SJSA1 (cell line): ENCODE data around the gene PIP4K2C. TPM values are rescaled to one million over a fixed set of nuclear protein-coding genes. Genes with fewer than 3 reads are reported as not detected.

Source experiments
- DNase-seq, 2 experiments: peaks; one replicate each; pipeline ENCODE4 v3.0.0-alpha.2; 2015 to 2020; ENCODE audit warnings: low spot score in 2 of 2, low read depth in 1 of 2
- H3K27ac ChIP-seq: fragments of 250-450 bp; sonication (Bioruptor Pico); 2 replicates; pipeline ENCODE4 v1.5.1; 2020; ENCODE audit warnings: mild to moderate bottlenecking, moderate library complexity
- H3K27me3 ChIP-seq: fragments of 250-450 bp; sonication (Bioruptor Pico); replicated peaks from 2 replicates; pipeline ENCODE4 v1.5.1; 2020; ENCODE audit warnings: mild to moderate bottlenecking, moderate library complexity
- H3K36me3 ChIP-seq: fragments of 250-450 bp; sonication (Bioruptor Pico); 2 replicates; pipeline ENCODE4 v1.5.1; 2020; ENCODE audit warnings: mild to moderate bottlenecking
- H3K4me1 ChIP-seq: fragments of 250-450 bp; sonication (Bioruptor Pico); replicated peaks from 2 replicates; pipeline ENCODE4 v1.6.1; 2021; ENCODE audit warnings: mild to moderate bottlenecking
- H3K4me3 ChIP-seq: fragments of 250-450 bp; sonication (Bioruptor Pico); 2 replicates; pipeline ENCODE4 v1.5.1; 2020; ENCODE audit warnings: mild to moderate bottlenecking
- H3K9me3 ChIP-seq: fragments of 250-450 bp; sonication (Bioruptor Pico); replicated peaks from 2 replicates; pipeline ENCODE4 v1.5.1; 2020; ENCODE audit warnings: mild to moderate bottlenecking
- total RNA-seq: library from RNA; depleted of rRNA; stranded (reverse); fragments of >200 nt; shearing (Covaris generic); gene quantifications from 2 replicates; pipeline ENCODE4 v1.2.3, GENCODE V29; 2014

Gene PIP4K2C
- total RNA-seq, 1 experiment from 2014 or later, result 654 TPM

GRCh38 chr12:57603324-57603723, 12.3 kb downstream of the PIP4K2C start:
- Histone ChIP-seq H3K9me3 (0 out of 2 replicates have a peak, but pooled peaks cover 4% of the 10 kb centered on the region), H3K4me1 (peaks cover 23% of the 10 kb centered on the region), H3K27me3 (no peaks in the 10 kb centered on the region), H3K27ac (no peak overlapping the region), H3K4me3 (no peak overlapping the region), H3K36me3 (peaks cover 82% of the 10 kb centered on the region)
- peak; percentile 77 to 83 for DNase-seq

GRCh38 chr12:57603815-57604453, 12.9 kb downstream of the PIP4K2C start:
- peaks cover 23% of the 10 kb centered on the region for H3K4me1 ChIP-seq
- peak overlapping the region; percentile 53 for H3K4me3 ChIP-seq
- H3K36me3 ChIP-seq, result peaks cover 83% of the 10 kb centered on the region
- DNase-seq, result peak in 1 of 2 experiments; percentile 80
- H3K9me3 ChIP-seq, result 0 out of 2 replicates have a peak, but pooled peaks cover 4% of the 10 kb centered on the region
- H3K27me3 ChIP-seq, result no peaks in the 10 kb centered on the region
- peak overlapping the region; percentile 69 for H3K27ac ChIP-seq

- H3K36me3 ChIP-seq, result peaks cover 82% of the 10 kb centered on the region
- no peaks in the 10 kb centered on the region for H3K27me3 ChIP-seq
- 0 out of 2 replicates have a peak, but pooled peaks cover 4% of the 10 kb centered on the region for H3K9me3 ChIP-seq
- peak within 1 kb of the TSS; percentile 69 for H3K27ac ChIP-seq
- peak within 1 kb of the TSS; percentile 53 for H3K4me3 ChIP-seq
- peaks cover 23% of the 10 kb centered on the region for H3K4me1 ChIP-seq
- DNase-seq, result no peak
These were observed 13.5 kb downstream of the PIP4K2C start, which contains the start of gene DTX3 for GRCh38 chr12:57604454-57604991. Gene DTX3 (plus strand): TSS chr12:57604824. CDS start chr12:57606518, 1,694 bp downstream.

- no peak for DNase-seq
- H3K9me3 ChIP-seq, result 0 out of 2 replicates have a peak, but pooled peaks cover 4% of the 10 kb centered on the region
- H3K4me1 ChIP-seq, result peaks cover 23% of the 10 kb centered on the region
- no peaks in the 10 kb centered on the region for H3K27me3 ChIP-seq
- H3K27ac ChIP-seq, result peak overlapping the region; percentile 69
- H3K4me3 ChIP-seq, result peak overlapping the region; percentile 53
- H3K36me3 ChIP-seq, result peaks cover 75% of the 10 kb centered on the region
These were observed 14.2 kb downstream of the PIP4K2C start for GRCh38 chr12:57604992-57605810.

DNA sequence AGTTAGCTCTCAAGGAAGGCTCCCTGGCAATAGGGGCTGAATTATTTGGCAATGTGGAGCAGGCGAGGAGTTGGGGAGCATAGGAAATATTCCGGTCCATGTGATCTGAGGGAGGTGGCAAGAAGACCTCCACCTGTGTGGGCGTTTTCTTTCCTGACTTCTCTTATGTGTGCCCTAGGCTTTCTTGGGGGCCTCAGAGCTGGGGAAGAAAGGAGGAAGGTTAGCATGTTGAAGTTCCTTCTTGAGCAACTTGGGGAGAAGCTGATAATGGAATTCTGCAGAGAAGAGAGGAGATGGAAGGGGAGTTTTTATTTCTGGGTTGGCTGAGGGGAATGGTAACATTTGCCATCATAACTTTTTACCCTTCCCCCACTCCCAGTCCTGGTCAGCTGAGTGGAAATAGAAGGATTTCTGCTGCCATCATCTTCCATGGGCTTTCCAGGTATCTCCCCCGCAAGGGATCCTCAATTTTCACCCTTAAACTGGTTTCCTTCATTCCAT, 14.9 kb downstream of the PIP4K2C start:
- H3K36me3 ChIP-seq, result peaks cover 69% of the 10 kb centered on the region
- H3K27me3 ChIP-seq, result no peaks in the 10 kb centered on the region
- H3K4me3 ChIP-seq, result peak overlapping the region; percentile 53
- H3K9me3 ChIP-seq, result 0 out of 2 replicates have a peak, but pooled peaks cover 4% of the 10 kb centered on the region
- peaks cover 25% of the 10 kb centered on the region for H3K4me1 ChIP-seq
- peak; percentile 75 to 85 for DNase-seq
- H3K27ac ChIP-seq, result no peak overlapping the region

- 0 out of 2 replicates have a peak, but pooled peaks cover 4% of the 10 kb centered on the region for H3K9me3 ChIP-seq
- H3K27ac ChIP-seq, result no peak overlapping the region
- H3K36me3 ChIP-seq, result peaks cover 65% of the 10 kb centered on the region
- H3K4me1 ChIP-seq, result peaks cover 30% of the 10 kb centered on the region
- no peak overlapping the region for H3K4me3 ChIP-seq
- H3K27me3 ChIP-seq, result no peaks in the 10 kb centered on the region
- peak; percentile 76 to 86 for DNase-seq
These were observed 15.4 kb downstream of the PIP4K2C start for GRCh38 chr12:57606399-57606798.

- Histone ChIP-seq H3K4me3 (no peak overlapping the region), H3K36me3 (peaks cover 62% of the 10 kb centered on the region), H3K27ac (no peak overlapping the region), H3K9me3 (0 out of 2 replicates have a peak, but pooled peaks cover 4% of the 10 kb centered on the region), H3K4me1 (peaks cover 32% of the 10 kb centered on the region), H3K27me3 (no peaks in the 10 kb centered on the region)
- DNase-seq, result peak in 1 of 2 experiments; percentile 72
These were observed 15.8 kb downstream of the PIP4K2C start for GRCh38 chr12:57606821-57607220.

DNA sequence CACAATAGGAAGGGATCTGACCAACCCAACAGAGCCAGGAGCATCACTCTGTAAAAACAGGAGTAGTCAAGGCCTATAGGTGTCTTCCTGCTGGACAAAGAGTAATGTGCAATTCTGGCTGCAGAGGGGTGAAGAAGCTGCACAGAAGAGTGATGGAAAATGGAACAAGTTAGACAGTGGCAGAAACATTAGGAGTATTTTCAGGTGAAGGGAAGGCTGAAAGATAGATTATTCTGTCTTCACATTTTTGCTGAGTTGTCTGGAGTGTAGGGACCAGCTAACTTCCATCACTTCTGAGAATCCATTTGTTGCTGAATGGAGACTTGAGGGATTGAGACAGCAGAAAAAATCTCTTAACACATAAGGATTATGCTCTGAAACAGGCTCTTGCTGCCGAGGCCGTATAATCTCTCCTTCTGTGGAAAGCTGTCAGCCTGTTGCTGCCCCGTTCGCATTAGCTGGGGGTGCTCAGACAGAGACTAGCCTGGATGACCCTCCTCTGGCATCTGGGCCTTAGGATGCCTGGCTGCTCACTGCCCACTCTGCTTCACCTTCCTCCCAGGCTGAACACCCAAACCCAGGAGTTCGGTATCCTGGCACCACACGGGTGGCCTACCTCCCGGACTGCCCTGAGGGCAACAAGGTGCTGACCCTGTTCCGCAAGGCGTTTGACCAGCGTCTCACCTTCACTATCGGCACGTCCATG, 17.1 kb downstream of the PIP4K2C start:
- Histone ChIP-seq H3K27me3 (0 out of 2 replicates have a peak, but pooled peaks cover 2% of the 10 kb centered on the region), H3K4me3 (no peak overlapping the region)
- DNase-seq, result peak in 1 of 2 experiments; percentile 77

DNA sequence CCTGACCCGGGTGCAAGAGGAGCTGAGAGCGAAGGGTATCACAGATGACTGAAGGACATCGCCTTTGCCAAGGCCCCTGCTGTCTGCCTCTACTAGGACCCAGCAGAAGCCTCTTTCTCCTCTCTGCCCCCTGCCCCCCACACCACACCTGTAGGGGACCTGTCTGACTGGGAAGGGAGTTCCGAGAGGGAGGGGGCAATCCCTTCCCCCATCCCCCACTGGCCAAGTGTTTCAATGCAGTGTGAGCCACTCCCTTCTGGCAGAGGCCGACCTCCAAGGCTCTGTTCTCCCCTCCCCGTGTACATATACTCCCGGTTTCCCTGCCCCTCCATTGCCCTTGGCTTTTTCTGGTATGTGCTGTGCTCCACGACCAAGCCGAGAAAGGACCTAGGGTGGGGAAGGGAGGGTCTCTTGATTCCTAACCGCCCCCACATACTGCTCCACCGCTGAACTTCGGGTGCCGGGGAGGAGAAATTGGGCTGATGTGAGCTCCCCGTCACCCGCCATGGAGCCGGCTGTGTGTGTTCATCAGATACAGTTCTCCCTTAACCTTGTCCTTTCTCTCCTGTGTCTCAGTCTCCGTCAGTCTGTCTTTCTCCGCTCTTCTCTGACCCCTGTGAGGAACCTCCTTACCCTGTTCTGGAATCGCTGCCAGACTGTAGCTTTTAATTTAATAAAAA, 18.2 kb downstream of the PIP4K2C start:
- peak in 1 of 2 experiments; percentile 80 for DNase-seq
- Histone ChIP-seq H3K27me3 (0 out of 2 replicates have a peak, but pooled peaks cover 2% of the 10 kb centered on the region), H3K27ac (no peak overlapping the region), H3K9me3 (0 out of 2 replicates have a peak, but pooled peaks cover 4% of the 10 kb centered on the region), H3K36me3 (peaks cover 61% of the 10 kb centered on the region), H3K4me1 (peaks cover 33% of the 10 kb centered on the region), H3K4me3 (no peak overlapping the region)

More for the DNA sequence above, 17.1 kb downstream of the PIP4K2C start:
- Histone ChIP-seq H3K4me1 (peaks cover 37% of the 10 kb centered on the region), H3K36me3 (peaks cover 53% of the 10 kb centered on the region), H3K9me3 (0 out of 2 replicates have a peak, but pooled peaks cover 4% of the 10 kb centered on the region), H3K27ac (no peak overlapping the region)

GRCh38 chr12:57609781-57610553, 19.0 kb downstream of the PIP4K2C start:
- Histone ChIP-seq H3K4me1 (peaks cover 28% of the 10 kb centered on the region), H3K4me3 (no peak overlapping the region), H3K27ac (no peak overlapping the region), H3K36me3 (peaks cover 67% of the 10 kb centered on the region), H3K9me3 (0 out of 2 replicates have a peak, but pooled peaks cover 3% of the 10 kb centered on the region), H3K27me3 (0 out of 2 replicates have a peak, but pooled peaks cover 2% of the 10 kb centered on the region)
- no peak for DNase-seq

GRCh38 chr12:57610554-57611107, 19.6 kb downstream of the PIP4K2C start:
- peak overlapping the region; percentile 69 for H3K4me3 ChIP-seq

More at GRCh38 chr12:57610554-57611107, 19.6 kb downstream of the PIP4K2C start:
- DNase-seq, result peak in 1 of 2 experiments; percentile 78
- Histone ChIP-seq H3K27ac (peak overlapping the region; percentile 61), H3K4me1 (peaks cover 21% of the 10 kb centered on the region), H3K36me3 (peaks cover 67% of the 10 kb centered on the region), H3K9me3 (no peaks in the 10 kb centered on the region), H3K27me3 (0 out of 2 replicates have a peak, but pooled peaks cover 2% of the 10 kb centered on the region)
